NB4 (cell line): ENCODE results near the gene SLC41A3.

Experiments used
- DNase-seq: peaks from one replicate; pipeline ENCODE4 v3.0.0; 2010; ENCODE audit warnings: low read depth
- H3K4me3 ChIP-seq: one replicate; pipeline ENCODE4 v1.5.1; 2011; ENCODE audit warnings: mild to moderate bottlenecking, low read depth, low read length, moderate library complexity
- CTCF ChIP-seq: IDR thresholded peaks from one replicate; pipeline ENCODE4 v1.5.1; 2012; ENCODE audit warnings: low read depth, low read length
- MAX ChIP-seq: IDR thresholded peaks from 2 replicates; pipeline ENCODE4 v1.6.1; 2011; ENCODE audit warnings: low read depth, low read length
- MYC ChIP-seq: IDR thresholded peaks from 2 replicates; pipeline ENCODE4 v1.6.1; 2011; ENCODE audit warnings: low read depth, low read length
- POLR2A ChIP-seq: IDR thresholded peaks from 2 replicates; pipeline ENCODE4 v1.6.1; 2011; ENCODE audit warnings: mild to moderate bottlenecking; ENCODE audit not compliant: insufficient read length; ENCODE audit errors: extremely low read depth

Gene SLC41A3

GRCh38 chr3:126016616-126017015, 67.3 kb downstream of the SLC41A3 start:
- no peak overlapping the region for H3K4me3 ChIP-seq
- no peak for DNase-seq
- TF ChIP-seq MAX (no peak), MYC (no peak), POLR2A (no peak), CTCF (no peak)

- no peak for TF ChIP-seq CTCF
- TF ChIP-seq POLR2A: no peak
- TF ChIP-seq MYC: no peak
- no peak for TF ChIP-seq MAX
- H3K4me3 ChIP-seq: no peak overlapping the region
- no peak for DNase-seq
These were observed 68.8 kb downstream of the SLC41A3 start for GRCh38 chr3:126015075-126015474.

GRCh38 chr3:126014252-126014651, 69.7 kb downstream of the SLC41A3 start:
- DNase-seq: no peak
- no peak for TF ChIP-seq MYC
- no peak for TF ChIP-seq POLR2A
- no peak for TF ChIP-seq CTCF
- no peak for TF ChIP-seq MAX

GRCh38 chr3:126013751-126014156, 70.2 kb downstream of the SLC41A3 start:
- DNase-seq: no peak
- TF ChIP-seq MAX (no peak), POLR2A (no peak), CTCF (no peak), MYC (no peak)
- no peak overlapping the region for H3K4me3 ChIP-seq

More at GRCh38 chr3:126014252-126014651, 69.7 kb downstream of the SLC41A3 start:
- no peak overlapping the region for H3K4me3 ChIP-seq

GRCh38 chr3:126009181-126009580, 74.7 kb downstream of the SLC41A3 start:
- TF ChIP-seq MYC (no peak), CTCF (no peak), MAX (no peak), POLR2A (no peak)
- H3K4me3 ChIP-seq: no peak overlapping the region
- DNase-seq: no peak

GRCh38 chr3:126008219-126008618, 75.7 kb downstream of the SLC41A3 start:
- TF ChIP-seq POLR2A (no peak), CTCF (no peak), MYC (no peak), MAX (no peak)
- no peak for DNase-seq
- no peak overlapping the region for H3K4me3 ChIP-seq
